GM12878 (cell line): ENCODE results near the gene RILPL2. TPM values are rescaled to one million over a fixed set of nuclear protein-coding genes. Genes with fewer than 3 reads are reported as not detected.
"Not testable (repeated sequence)": the region's sequence is repeated elsewhere in the genome, so short reads cannot be mapped to it uniquely, and the experiment has no call there.

Experiments
- ATAC-seq: fragments of 200-7000 bp; cut with Tn5 transposase; 3 replicates; pipeline ENCODE4 v1.9.1; 2020; ENCODE audit warnings: mild to moderate bottlenecking, moderate library complexity
- BruUV-seq: library from RNA; stranded (reverse); fragments of 400-500 nt; replicated peaks from 2 replicates; lab custom pipeline; 2021; lab: Mats Ljungman, UMichigan
- CTCF ChIA-PET: fragments of 300-600 bp; sonication (Branson Sonifier 250); formaldehyde crosslinking; extraction: SDS; loops from one replicate; lab custom pipeline; 2021; ENCODE audit warnings: inconsistent platforms; lab: Yijun Ruan, JAX
- POLR2A ChIA-PET: fragments of 350-600 bp; formaldehyde crosslinking; extraction: SDS; loops from one replicate; lab custom pipeline; 2021; ENCODE audit warnings: inconsistent platforms; lab: Charles Lee
- RAD21 ChIA-PET: fragments of 300-600 bp; sonication (Branson Sonifier 250); formaldehyde crosslinking; loops from one replicate; lab custom pipeline; 2023; ENCODE audit warnings: antibody characterized with exemption; ENCODE audit not compliant: unreplicated experiment; lab: Charles Lee
- SMC1A ChIA-PET: fragments of 300-600 bp; sonication (Branson Sonifier 250); formaldehyde crosslinking; loops from one replicate; lab custom pipeline; 2023; ENCODE audit not compliant: unreplicated experiment, uncharacterized antibody; lab: Charles Lee
- DNase-seq: peaks from one replicate; pipeline ENCODE4 v3.0.0-alpha.2; 2011; ENCODE audit warnings: low read depth, low spot score
- FAIRE-seq: peaks from 3 replicates; lab custom pipeline; 2011; peaks lifted over from hg19 to GRCh38; lab: Jason Lieb, UNC
- H2AFZ ChIP-seq: 2 replicates; pipeline ENCODE4 v1.6.0; 2011; ENCODE audit warnings: low read depth, low read length, control low read depth; ENCODE audit not compliant: control insufficient read depth
- H3K27ac ChIP-seq: 2 replicates; pipeline ENCODE4 v1.5.1; 2011; ENCODE audit warnings: control low read depth; ENCODE audit not compliant: control insufficient read depth, insufficient read depth
- H3K27me3 ChIP-seq, 2 experiments: replicated peaks in 1 of 2; 2 replicates each; pipeline versions ENCODE4 v1.6.0 to v1.6.1; 2011; ENCODE audit warnings: low read length in 1 of 2; ENCODE audit not compliant: control insufficient read depth in 2 of 2, insufficient read depth in 2 of 2
- H3K36me3 ChIP-seq, 2 experiments: 2 replicates each; pipeline ENCODE4 v1.5.1; 2011; ENCODE audit warnings: low read length in 1 of 2; ENCODE audit not compliant: control insufficient read depth in 2 of 2, insufficient read depth in 2 of 2
- H3K4me1 ChIP-seq: 2 replicates; pipeline ENCODE4 v1.6.1; 2011; ENCODE audit warnings: mild to moderate bottlenecking, low read length, moderate library complexity, mixed read lengths; ENCODE audit not compliant: control insufficient read depth, insufficient read depth
- H3K4me2 ChIP-seq: 2 replicates; pipeline ENCODE4 v1.6.0; 2011; ENCODE audit warnings: control low read depth; ENCODE audit not compliant: control insufficient read depth, insufficient read depth
- H3K4me3 ChIP-seq: fragments of 200-600 bp; sonication (generic); 2 replicates; pipeline ENCODE4 v1.5.1; 2016
- H3K79me2 ChIP-seq: 2 replicates; pipeline ENCODE4 v1.6.0; 2011; ENCODE audit warnings: low read length; ENCODE audit not compliant: control insufficient read depth, insufficient read depth
- H3K9ac ChIP-seq: 2 replicates; pipeline ENCODE4 v1.8.0; 2011; ENCODE audit warnings: low read length, control low read depth, mixed read lengths; ENCODE audit not compliant: control insufficient read depth, insufficient read depth
- H3K9me3 ChIP-seq: replicated peaks from 3 replicates; pipeline ENCODE4 v1.5.1; 2011; ENCODE audit warnings: mild to moderate bottlenecking, low read length; ENCODE audit not compliant: control insufficient read depth, insufficient read depth
- H4K20me1 ChIP-seq: 2 replicates; pipeline ENCODE4 v1.6.0; 2011; ENCODE audit not compliant: control insufficient read depth, insufficient read depth
- BHLHE40 ChIP-seq, 2 experiments: fragments of 450-650 bp in 1 of 2; IDR thresholded peaks; 2 replicates each; pipeline ENCODE4 v1.6.1; 2011 to 2017; ENCODE audit warnings: low read depth in 2 of 2, borderline replicate concordance in 1 of 2, improper control_type of control experiment in 1 of 2, low read length in 1 of 2, mild to moderate bottlenecking in 1 of 2
- EP300 ChIP-seq, 2 experiments: fragments of 150-350 bp in 1 of 2; IDR thresholded peaks; 2 replicates each; pipeline ENCODE4 v1.6.1; 2011 to 2012; ENCODE audit warnings: low read depth in 2 of 2, low read length in 2 of 2, borderline replicate concordance in 1 of 2, improper control_type of control experiment in 1 of 2, inconsistent platforms in 1 of 2; ENCODE audit not compliant: control insufficient read depth in 1 of 2
- IKZF1 ChIP-seq: fragments of 450-650 bp; conservative IDR thresholded peaks from 2 replicates; pipeline ENCODE4 v1.6.1; 2017; ENCODE audit warnings: antibody characterized with exemption, mild to moderate bottlenecking
- LARP7 ChIP-seq: fragments of 450-650 bp; IDR thresholded peaks from 2 replicates; pipeline ENCODE4 v1.6.1; 2017; ENCODE audit warnings: mild to moderate bottlenecking
- MEF2A ChIP-seq: IDR thresholded peaks from 2 replicates; pipeline ENCODE4 v1.6.1; 2011; ENCODE audit warnings: low read depth, mild to moderate bottlenecking, low read length, moderate library complexity; ENCODE audit not compliant: insufficient read depth
- MTA2 ChIP-seq: fragments of 450-650 bp; IDR thresholded peaks from 2 replicates; pipeline ENCODE4 v1.6.1; 2016; ENCODE audit warnings: low read depth, mild to moderate bottlenecking, moderate library complexity
- NR2C1 ChIP-seq: fragments of 450-650 bp; IDR thresholded peaks from 2 replicates; pipeline ENCODE4 v1.6.1; 2017; ENCODE audit warnings: antibody characterized with exemption, mild to moderate bottlenecking, moderate library complexity
- NR2F1 ChIP-seq: fragments of 450-650 bp; conservative IDR thresholded peaks from 2 replicates; pipeline ENCODE4 v1.6.1; 2017; ENCODE audit warnings: mild to moderate bottlenecking
- POLR2A ChIP-seq: IDR thresholded peaks from 2 replicates; pipeline ENCODE4 v1.6.1; 2011; ENCODE audit warnings: low read depth, mild to moderate bottlenecking, low read length
- RUNX3 ChIP-seq: IDR thresholded peaks from 2 replicates; pipeline ENCODE4 v1.6.1; 2012; ENCODE audit warnings: low read length, inconsistent platforms
- SMARCA5 ChIP-seq: fragments of 450-650 bp; IDR thresholded peaks from 2 replicates; pipeline ENCODE4 v1.6.1; 2017; ENCODE audit warnings: mild to moderate bottlenecking
- SPI1 ChIP-seq: IDR thresholded peaks from 2 replicates; pipeline ENCODE4 v1.6.1; 2011; ENCODE audit warnings: low read depth, mild to moderate bottlenecking, low read length, moderate library complexity, borderline replicate concordance; ENCODE audit not compliant: insufficient read depth
- YY1 ChIP-seq: IDR thresholded peaks from 2 replicates; pipeline ENCODE4 v1.6.1; 2011; ENCODE audit warnings: low read depth, mild to moderate bottlenecking, low read length
- ZBED1 ChIP-seq: IDR thresholded peaks from 2 replicates; pipeline ENCODE4 v1.6.1; 2016; ENCODE audit warnings: borderline replicate concordance
- ZNF207 ChIP-seq: fragments of 450-650 bp; IDR thresholded peaks from 2 replicates; pipeline ENCODE4 v1.6.1; 2014; ENCODE audit warnings: antibody characterized with exemption, mild to moderate bottlenecking, borderline replicate concordance
- ZNF217 ChIP-seq: fragments of 450-650 bp; IDR thresholded peaks from 2 replicates; pipeline ENCODE4 v1.6.1; 2017; ENCODE audit warnings: antibody characterized with exemption, mild to moderate bottlenecking
- ZNF687 ChIP-seq: fragments of 450-650 bp; IDR thresholded peaks from 2 replicates; pipeline ENCODE4 v1.6.1; 2017; ENCODE audit warnings: mild to moderate bottlenecking, moderate library complexity
- whole genome bisulfite sequencing: methylation state at CpG from one replicate; pipeline ENCODE4 v1.1.6; 2016; ENCODE audit warnings: low lambda C conversion rate; ENCODE audit not compliant: insufficient replicate concordance, insufficient coverage; ENCODE audit errors: missing lambda C conversion rate; 5-methylcytosine and 5-hydroxymethylcytosine counted together
- in situ Hi-C: fragments of 300-500 bp; cut with MboI; formaldehyde crosslinking; loops from 9 replicates; pipeline ENCODE4 v1.14.3; 2018; ENCODE audit warnings: mixed read lengths
- intact Hi-C: fragments of 100-400 bp; cut with micrococcal nuclease; formaldehyde crosslinking; loops from one replicate; pipeline ENCODE4 v1.14.2; 2022; ENCODE audit not compliant: unreplicated experiment
- polyA plus RNA-seq, 11 experiments: library from polyadenylated mRNA; depleted of rRNA in 4 of 11; unstranded in 6 of 11; stranded (reverse) in 5 of 11; fragments of >200 nt; fragmentation: Nextera tagmentation in 4 of 11; fragmentation: Illumina TruSeq in 1 of 11; extraction: Ambion mirVana in 4 of 11; extraction: Trizol in 1 of 11; gene quantifications; 1 replicate in 1 of 11; 2 replicates in 10 of 11; pipeline versions ENCODE4 v1.2.1 to v1.2.3, GENCODE V29; 2011 to 2016; ENCODE audit warnings: inconsistent platforms in 2 of 11, missing spikeins in 2 of 11, low read depth in 1 of 11
- total RNA-seq, 4 experiments: library from RNA; depleted of rRNA in 3 of 4; stranded (reverse); fragments of >200 nt in 3 of 4; fragmentation: Illumina TruSeq in 1 of 4; extraction: Trizol in 1 of 4; gene quantifications; 2 replicates each; pipeline versions ENCODE4 v1.2.1 to v1.2.3, GENCODE V29; 2013 to 2021

Gene RILPL2
- total and polyA plus RNA-seq, 10 of the 15 experiments (the other 5 are each of a cell fraction or from before 2014, with no cell fraction given), result 3.5 to 38.5 (median 19.7) TPM

- in situ Hi-C loops, result loop anchor here (25.0 kb wide), 1 partner anchor 1480 kb away; the partner anchor contains the start of gene UBC
- not testable (repeated sequence) for DNase-seq, H2AFZ ChIP-seq, H3K9me3 ChIP-seq, H4K20me1 ChIP-seq, H3K27me3 ChIP-seq, FAIRE-seq
- Histone ChIP-seq H3K27ac (peak overlapping the region; percentile 95), H3K36me3 (peaks cover 3 to 23% of the 10 kb centered on the region in 2 experiments), H3K9ac (peak overlapping the region; percentile 89), H3K4me3 (peak overlapping the region; percentile 82), H3K79me2 (peaks cover 80% of the 10 kb centered on the region), H3K4me1 (peaks cover 25% of the 10 kb centered on the region), H3K4me2 (peak overlapping the region; percentile 96)
- CTCF ChIA-PET, result interaction anchor here (0.6 to 1.9 kb wide), 4 partner anchors 25 to 185 kb away, joined by 3 to 8 read pairs (median 4); partner anchors contain the start of genes SBNO1 and SNRNP35
- SMC1A ChIA-PET, result interaction anchor here (0.6 to 4.9 kb wide), 16 partner anchors 9 to 280 kb away, joined by 3 to 48 read pairs (median 4); partner anchors contain the start of genes ATP6V0A2, KMT5A, MPHOSPH9 and SBNO1
- intact Hi-C loops, result loop anchor here (1.0 to 10.0 kb wide), 4 partner anchors 45 to 1343 kb away; partner anchors contain the start of gene TMED2
- 35% methylated on average over 15 of the region's 15 CpGs for WGBS
- TSS peak; percentile 45 for BruUV-seq
- peak; percentile 49 for ATAC-seq
- RAD21 ChIA-PET, result interaction anchor here (0.7 to 7.1 kb wide), 11 partner anchors 9 to 164 kb away, joined by 3 to 48 read pairs (median 5); partner anchors contain the start of genes SBNO1 and SNRNP35
- POLR2A ChIA-PET, result interaction anchor here (0.6 to 3.8 kb wide), 14 partner anchors 10 to 572 kb away, joined by 3 to 17 read pairs (median 4); partner anchors contain the start of genes KMT5A, MPHOSPH9, MTRFR and SNRNP35
- TF ChIP-seq IKZF1, result peak; percentile 69
- peak in 1 of 2 experiments; percentile 39; a peak in 1 of 4 replicates for TF ChIP-seq BHLHE40 (IDR thresholded peaks at IDR 0.05; ENCODE audit: borderline replicate concordance in 1 of 2, low read depth in 2 of 2, low read length in 1 of 2)
- TF ChIP-seq MTA2, result 0 out of 2 replicates have a peak, but pooled peaks have one; percentile 28
- peak; percentile 70 for TF ChIP-seq NR2C1
- TF ChIP-seq EP300 (IDR thresholded peaks at IDR 0.05; ENCODE audit: borderline replicate concordance in 1 of 2, control insufficient read depth in 1 of 2, low read depth in 2 of 2, low read length in 2 of 2), result peak in 1 of 2 experiments; percentile 26; a peak in 1 of 4 replicates
- peak; percentile 56 for TF ChIP-seq RUNX3
- 0 out of 2 replicates have a peak, but pooled peaks have one; percentile 38 for TF ChIP-seq POLR2A
- peak; percentile 27; the same call in 1 of the 2 replicates for TF ChIP-seq YY1
- TF ChIP-seq ZNF217, result peak; percentile 71; the same call in 1 of the 2 replicates
- TF ChIP-seq ZNF207, result 0 out of 2 replicates have a peak, but pooled peaks have one; percentile 17
- peak; percentile 23; the same call in 1 of the 2 replicates for TF ChIP-seq LARP7
- TF ChIP-seq SMARCA5, result 0 out of 2 replicates have a peak, but pooled peaks have one; percentile 41
- 0 out of 2 replicates have a peak, but pooled peaks have one; percentile 27 for TF ChIP-seq ZBED1
- peak; percentile 70 for TF ChIP-seq NR2F1
- peak; percentile 45; the same call in 1 of the 2 replicates for TF ChIP-seq SPI1
- 0 out of 2 replicates have a peak, but pooled peaks have one; percentile 9 for TF ChIP-seq ZNF687
- peak; percentile 48; the same call in 1 of the 2 replicates for TF ChIP-seq MEF2A
These were observed 4.3 kb downstream of the RILPL2 start for GRCh38 chr12:123431951-123432817.
